Choroid plexus epithelial cell (primary cell): ENCODE measurements around the gene PTX3.

Experiments
- DNase-seq: peaks from one replicate; pipeline ENCODE4 v3.0.0-alpha.2; 2010; ENCODE audit warnings: low read depth
- H3K4me3 ChIP-seq: 2 replicates; pipeline ENCODE4 v1.5.1; 2011; ENCODE audit warnings: low read depth, mild to moderate bottlenecking, control low read depth, low read length, moderate library complexity
- TF ChIP-seq, protein P1 (sequence below): conservative IDR thresholded peaks from 2 replicates; pipeline ENCODE4 v1.5.1; 2011; ENCODE audit warnings: low read depth, mild to moderate bottlenecking, control low read depth, inconsistent platforms, low read length, moderate library complexity

PTX3 gene

DNA sequence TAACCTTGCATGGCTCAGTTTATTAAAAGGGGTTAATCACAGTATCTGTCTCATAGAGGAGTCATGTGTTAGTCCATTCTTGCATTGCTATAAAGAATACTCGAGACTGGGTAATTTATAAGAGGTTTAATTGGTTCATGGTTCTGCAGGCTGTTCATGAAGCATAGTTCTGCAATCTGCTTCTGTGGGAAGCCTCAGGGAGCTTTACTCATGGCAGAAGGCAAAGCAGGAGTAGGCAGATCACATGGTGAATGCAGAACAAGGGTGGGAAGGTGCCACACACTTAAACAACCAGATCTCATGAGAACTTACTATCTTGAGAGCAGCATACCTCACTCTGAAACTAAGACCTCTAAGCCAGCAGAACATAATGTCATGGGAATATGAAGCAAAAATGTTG lies 42.2 kb upstream of the PTX3 start:
- no peak for DNase-seq
- TF ChIP-seq, protein P1, sequence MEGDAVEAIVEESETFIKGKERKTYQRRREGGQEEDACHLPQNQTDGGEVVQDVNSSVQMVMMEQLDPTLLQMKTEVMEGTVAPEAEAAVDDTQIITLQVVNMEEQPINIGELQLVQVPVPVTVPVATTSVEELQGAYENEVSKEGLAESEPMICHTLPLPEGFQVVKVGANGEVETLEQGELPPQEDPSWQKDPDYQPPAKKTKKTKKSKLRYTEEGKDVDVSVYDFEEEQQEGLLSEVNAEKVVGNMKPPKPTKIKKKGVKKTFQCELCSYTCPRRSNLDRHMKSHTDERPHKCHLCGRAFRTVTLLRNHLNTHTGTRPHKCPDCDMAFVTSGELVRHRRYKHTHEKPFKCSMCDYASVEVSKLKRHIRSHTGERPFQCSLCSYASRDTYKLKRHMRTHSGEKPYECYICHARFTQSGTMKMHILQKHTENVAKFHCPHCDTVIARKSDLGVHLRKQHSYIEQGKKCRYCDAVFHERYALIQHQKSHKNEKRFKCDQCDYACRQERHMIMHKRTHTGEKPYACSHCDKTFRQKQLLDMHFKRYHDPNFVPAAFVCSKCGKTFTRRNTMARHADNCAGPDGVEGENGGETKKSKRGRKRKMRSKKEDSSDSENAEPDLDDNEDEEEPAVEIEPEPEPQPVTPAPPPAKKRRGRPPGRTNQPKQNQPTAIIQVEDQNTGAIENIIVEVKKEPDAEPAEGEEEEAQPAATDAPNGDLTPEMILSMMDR = no peak
- no peak overlapping the region for H3K4me3 ChIP-seq

DNA sequence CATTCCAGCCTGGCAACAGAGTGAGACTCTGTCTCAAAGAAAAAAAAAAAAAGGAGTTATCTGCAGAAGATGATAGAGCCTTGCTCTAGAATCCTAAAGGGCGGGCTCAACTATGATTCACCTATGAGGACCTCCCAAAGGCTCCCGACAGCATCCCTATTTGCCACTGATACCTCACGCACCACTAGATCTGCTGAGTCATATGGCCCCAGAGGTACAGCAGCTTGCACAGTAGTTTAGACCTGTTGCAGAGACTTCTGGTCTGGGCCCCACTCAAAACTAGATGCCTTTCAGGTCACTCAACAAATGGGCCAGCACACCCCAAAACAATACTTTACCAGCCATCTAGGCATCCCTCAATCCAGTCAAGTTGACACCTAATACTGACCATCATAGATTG lies 38.1 kb upstream of the PTX3 start:
- TF ChIP-seq, protein P1 = no peak
- no peak for DNase-seq
- no peak overlapping the region for H3K4me3 ChIP-seq

DNA sequence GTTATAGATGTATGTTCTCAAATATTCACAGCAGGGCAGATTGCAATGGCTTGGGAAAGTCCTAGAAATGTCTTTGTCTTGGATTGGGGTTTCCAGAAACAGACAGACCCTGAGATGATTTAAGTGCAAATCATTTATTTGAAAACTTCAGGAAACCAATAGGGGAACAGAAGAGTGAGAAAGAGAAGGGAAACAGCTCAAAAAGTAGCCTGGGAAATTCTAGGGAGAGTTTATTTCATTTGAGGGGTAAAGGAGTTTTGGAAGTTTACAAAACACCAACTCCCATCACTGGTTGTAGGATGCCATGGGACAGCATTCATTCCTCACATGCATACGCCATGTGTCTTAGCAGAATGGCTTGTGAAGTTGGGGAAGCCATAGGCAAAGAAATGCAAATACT lies 32.3 kb upstream of the PTX3 start:
- H3K4me3 ChIP-seq = no peak overlapping the region
- TF ChIP-seq, protein P1 = no peak
- DNase-seq = no peak

DNA sequence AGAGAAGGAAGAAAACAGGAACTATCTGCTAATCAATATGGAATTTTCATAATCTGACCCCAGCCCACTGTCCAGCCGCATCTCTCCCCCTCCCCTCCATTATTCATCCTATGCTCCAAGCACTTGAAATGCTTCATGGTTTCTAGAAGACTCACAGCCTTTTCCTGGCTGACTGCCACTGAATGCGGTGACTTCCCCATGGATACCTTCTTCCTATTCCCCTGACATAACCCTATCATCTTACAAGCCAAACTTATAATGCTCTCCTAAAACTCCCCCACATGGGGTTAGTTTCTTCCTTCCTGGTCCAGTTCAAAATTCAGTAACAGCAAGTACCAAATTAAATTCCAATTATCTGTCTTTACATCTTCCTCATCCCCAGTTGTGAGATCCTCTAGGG lies 31.2 kb upstream of the PTX3 start:
- H3K4me3 ChIP-seq = no peak overlapping the region
- DNase-seq = peak; percentile 76
- TF ChIP-seq, protein P1 = no peak

DNA sequence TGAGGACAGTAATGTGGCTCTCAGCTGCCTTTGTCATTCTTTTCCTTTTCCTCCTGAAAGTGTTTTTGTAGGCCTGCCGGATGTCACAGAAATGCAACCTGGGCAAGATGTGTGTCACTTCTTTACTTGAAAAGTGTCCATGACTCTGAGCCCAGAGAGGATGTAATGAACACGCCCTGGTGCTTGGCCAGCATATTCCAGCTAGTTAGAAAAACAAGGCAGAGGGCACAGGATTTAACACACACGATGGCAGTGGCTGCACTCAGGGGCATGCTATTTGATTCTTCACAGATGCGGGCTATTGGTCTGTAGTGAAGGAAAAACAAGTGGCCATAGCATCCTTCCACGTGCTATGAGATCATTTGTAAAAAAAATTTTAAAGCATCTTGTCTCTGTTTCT lies 30.3 kb upstream of the PTX3 start:
- no peak for DNase-seq
- TF ChIP-seq, protein P1 = no peak

DNA sequence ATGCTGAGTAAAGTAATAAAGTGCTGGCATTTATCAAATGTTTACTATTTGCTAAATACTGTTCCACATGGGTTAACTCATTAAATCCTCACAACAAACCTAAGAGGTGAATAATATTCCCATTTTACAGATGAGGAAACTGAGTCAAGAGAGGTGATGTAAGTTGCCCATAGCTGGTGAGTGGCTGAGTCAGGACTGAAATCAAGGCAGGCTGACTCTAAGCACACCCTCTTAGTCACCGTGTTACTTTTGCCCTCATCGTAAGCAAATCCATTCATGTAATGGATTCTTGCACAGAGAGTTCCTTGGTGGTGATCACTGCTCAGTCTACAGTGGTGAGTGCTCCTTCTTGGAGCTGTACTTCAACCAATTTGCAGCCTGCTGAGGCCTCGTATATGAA lies 28.9 kb upstream of the PTX3 start:
- H3K4me3 ChIP-seq = no peak overlapping the region
- no peak for DNase-seq

More for the DNA sequence above, 30.3 kb upstream of the PTX3 start:
- H3K4me3 ChIP-seq = no peak overlapping the region

DNA sequence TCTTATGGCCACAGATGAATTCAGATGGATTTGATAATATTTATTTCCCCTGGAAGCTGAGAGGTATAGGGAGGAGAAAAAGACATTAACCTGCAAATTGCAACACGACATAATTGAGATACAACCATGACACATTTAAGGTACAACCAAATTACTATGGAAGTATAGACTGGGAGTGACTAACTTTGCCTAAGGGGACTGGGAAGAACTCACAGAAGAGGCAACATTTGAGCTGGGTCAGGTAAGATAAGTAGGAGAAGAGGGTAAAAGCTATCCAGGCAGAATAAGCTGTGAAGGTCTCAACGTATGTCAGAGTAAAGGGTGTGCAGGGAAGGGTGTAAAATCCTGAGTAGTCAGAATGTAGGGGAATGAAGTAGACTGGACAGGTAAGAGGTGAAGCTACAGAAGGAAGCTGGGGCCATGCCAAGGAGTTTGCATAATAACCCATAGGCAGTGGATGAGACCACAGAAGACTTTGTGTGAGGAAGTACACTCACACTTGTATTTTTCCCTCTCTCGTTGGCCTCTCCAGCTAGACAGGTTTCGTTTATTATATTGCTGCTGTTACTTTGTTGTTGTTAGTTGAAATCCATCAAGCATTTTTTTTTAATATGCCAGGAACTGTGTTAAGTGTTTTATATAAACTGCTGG lies 28.0 kb upstream of the PTX3 start:
- DNase-seq = no peak
- no peak overlapping the region for H3K4me3 ChIP-seq
- TF ChIP-seq, protein P1 = no peak

More for the DNA sequence above, 28.9 kb upstream of the PTX3 start:
- TF ChIP-seq, protein P1 = no peak
